Activated B cell treated with CpG ODN at 0.5 μM for 24 hours (primary cell): Measurements from ENCODE around the gene NFIB. TPM values are rescaled to one million over a fixed set of nuclear protein-coding genes. Genes with fewer than 3 reads are reported as not detected.
A peak's percentile ranks its signal among the peaks of the same experiment; 100 is the strongest.

Source experiments
- ATAC-seq: fragments of 200-7000 bp; cut with Tn5 transposase; one replicate; pipeline ENCODE4 v1.10.0; 2021; ENCODE audit warnings: low read depth, mild to moderate bottlenecking, moderate library complexity
- CTCF ChIA-PET: fragments of 350-600 bp; sonication (Branson Sonifier 250); formaldehyde crosslinking; loops from one replicate; lab custom pipeline; 2021; ENCODE audit warnings: antibody characterized with exemption; lab: Charles Lee
- POLR2A ChIA-PET: fragments of 350-600 bp; sonication (Branson Sonifier 250); formaldehyde crosslinking; loops from one replicate; lab custom pipeline; 2021; ENCODE audit warnings: antibody characterized with exemption; lab: Charles Lee
- DNase-seq: peaks from one replicate; pipeline ENCODE4 v3.0.0; 2022
- H3K27ac Mint-ChIP-seq: one replicate; pipeline ENCODE4 v1.8.0; 2020; ENCODE audit warnings: mixed read lengths
- H3K27me3 Mint-ChIP-seq: one replicate; pipeline ENCODE4 v1.8.0; 2021; ENCODE audit warnings: mixed read lengths
- H3K36me3 Mint-ChIP-seq: one replicate; pipeline ENCODE4 v1.8.0; 2021; ENCODE audit warnings: low read depth, mixed read lengths
- H3K4me1 Mint-ChIP-seq: one replicate; pipeline ENCODE4 v1.8.0; 2021; ENCODE audit warnings: mixed read lengths
- H3K4me3 Mint-ChIP-seq: one replicate; pipeline ENCODE4 v1.8.0; 2020; ENCODE audit warnings: mild to moderate bottlenecking, mixed read lengths
- H3K9me3 Mint-ChIP-seq: one replicate; pipeline ENCODE4 v1.8.0; 2020; ENCODE audit warnings: mixed read lengths
- CTCF ChIP-seq: fragments of 200-600 bp; IDR thresholded peaks from one replicate; pipeline ENCODE4 v1.8.0; 2022; ENCODE audit warnings: antibody characterized with exemption, mild to moderate bottlenecking
- intact Hi-C: fragments of 100-400 bp; cut with micrococcal nuclease; formaldehyde crosslinking; loops from one replicate; pipeline ENCODE4 v1.15.1; 2024
- total RNA-seq: library from RNA; stranded (reverse); gene quantifications from 2 replicates; pipeline ENCODE4 v1.2.3, GENCODE V29; 2022

Gene NFIB
- total RNA-seq, 1 donor from 2014 or later, result not detected

- ATAC-seq, result no peak
- Mint-ChIP-seq H3K27me3 (peaks cover 20% of the 10 kb centered on the region), H3K9me3 (no peaks in the 10 kb centered on the region), H3K36me3 (no peaks in the 10 kb centered on the region), H3K4me1 (peaks cover 16% of the 10 kb centered on the region), H3K27ac (no peak overlapping the region), H3K4me3 (peak overlapping the region; percentile 84)
- no peak for TF ChIP-seq CTCF
- no peak for DNase-seq
- POLR2A ChIA-PET, result interaction anchor here (0.7 kb wide), 1 partner anchor 370 kb away, joined by 3 read pairs; the partner anchor contains the start of gene ZDHHC21
- intact Hi-C loops, result loop anchor here (5.0 kb wide), 1 partner anchor 364 kb away; no protein-coding TSS in a partner anchor
- CTCF ChIA-PET, result no interaction called here
Measured at GRCh38 chr9:14323083-14323971, 9.4 kb upstream of the NFIB start.

- peak; percentile 64 for DNase-seq
- ChIA-PET CTCF (no interaction called here), POLR2A (no interaction called here)
- TF ChIP-seq CTCF, result no peak
- intact Hi-C loops, result loop anchor here (1.0 to 5.0 kb wide), 2 partner anchors 8 to 365 kb away; partner anchors contain the start of gene NFIB
- Mint-ChIP-seq H3K4me3 (peak overlapping the region; percentile 84), H3K4me1 (peaks cover 16% of the 10 kb centered on the region), H3K27me3 (peaks cover 25% of the 10 kb centered on the region), H3K27ac (peak overlapping the region; percentile 63), H3K36me3 (no peaks in the 10 kb centered on the region), H3K9me3 (no peaks in the 10 kb centered on the region)
- peak; percentile 91 for ATAC-seq
Measured at GRCh38 chr9:14322211-14323082, 8.5 kb upstream of the NFIB start.

- no peak for TF ChIP-seq CTCF
- Mint-ChIP-seq H3K27ac (no peak overlapping the region), H3K9me3 (no peaks in the 10 kb centered on the region), H3K36me3 (peaks cover 1% of the 10 kb centered on the region), H3K27me3 (peaks cover 34% of the 10 kb centered on the region), H3K4me1 (peaks cover 16% of the 10 kb centered on the region), H3K4me3 (peak overlapping the region; percentile 84)
- CTCF ChIA-PET, result no interaction called here
- DNase-seq (no peak), ATAC-seq (no peak)
- intact Hi-C loops, result loop anchor here (1.0 to 5.0 kb wide), 2 partner anchors 7 to 366 kb away; partner anchors contain the start of gene NFIB
- POLR2A ChIA-PET, result no interaction called here
Measured at GRCh38 chr9:14321517-14322130, 7.7 kb upstream of the NFIB start.

GRCh38 chr9:14320271-14321181 is 6.6 kb upstream of the NFIB start:
- CTCF ChIA-PET, result no interaction called here
- intact Hi-C loops, result loop anchor here (5.0 kb wide), 1 partner anchor 367 kb away; no protein-coding TSS in a partner anchor
- Mint-ChIP-seq H3K9me3 (no peaks in the 10 kb centered on the region), H3K4me3 (peak overlapping the region; percentile 58), H3K36me3 (peaks cover 3% of the 10 kb centered on the region), H3K4me1 (peaks cover 19% of the 10 kb centered on the region), H3K27ac (no peak overlapping the region), H3K27me3 (peaks cover 37% of the 10 kb centered on the region)
- no peak for DNase-seq
- no peak for ATAC-seq
- TF ChIP-seq CTCF, result no peak
- POLR2A ChIA-PET, result no interaction called here
